ENCODE measurements around the gene TAL1.

- TF ChIP-seq SUZ12 (IDR thresholded peaks at IDR 0.05; ENCODE audit: extremely low read depth, insufficient read depth, insufficient read length) (no peak), ZNF274 (IDR thresholded peaks at IDR 0.05; ENCODE audit: low read depth, low read length) (no peak)
These were observed 7.0 kb upstream of the TAL1 start for GRCh38 chr1:47238935-47239592.

Data from NT2/D1 (cell line).